ENCODE results near the gene DLGAP1. TPM values are rescaled to one million over a fixed set of nuclear protein-coding genes. Genes with fewer than 3 reads are reported as not detected.

The DLGAP1 gene
- total and polyA plus RNA-seq, 9 donors, result 2.0 to 42.7 (median 3.8) TPM

DNA sequence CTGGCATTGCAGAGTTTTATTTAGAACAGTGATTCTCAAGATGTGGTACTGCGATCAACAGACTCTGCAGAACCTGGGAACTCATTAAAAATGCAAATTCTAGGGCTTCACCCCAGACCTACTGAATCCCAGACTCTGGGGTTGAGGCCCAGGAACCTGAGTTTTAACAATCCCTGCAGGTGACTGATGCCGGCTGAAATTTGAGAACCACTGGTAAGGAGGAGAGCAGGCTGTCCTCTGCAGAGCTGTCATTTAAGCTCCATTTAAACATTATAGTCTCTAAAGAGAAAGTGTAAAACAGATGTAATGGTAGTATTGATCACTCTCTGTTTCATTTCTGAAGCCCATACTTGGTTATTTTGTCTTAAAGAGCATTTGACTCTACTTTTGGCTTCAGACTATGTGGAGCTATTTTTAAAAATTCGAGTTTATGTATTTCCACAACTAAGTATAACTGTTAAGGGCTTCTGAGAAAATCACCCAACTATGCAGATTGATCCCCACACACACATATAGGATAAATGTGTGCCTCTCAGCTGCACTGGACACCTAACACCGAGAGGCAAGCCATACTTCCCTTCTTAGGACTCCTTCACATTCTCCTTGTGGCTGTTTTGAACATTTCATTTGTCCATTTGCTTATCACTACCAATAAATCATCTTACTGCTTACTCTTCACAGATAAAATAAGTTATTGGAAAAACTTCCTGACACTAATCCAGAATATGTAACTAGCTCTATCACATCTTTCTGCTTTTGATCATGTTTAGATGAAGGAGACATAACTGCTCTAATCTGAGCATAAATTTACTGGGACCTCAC lies 487.5 kb downstream of the DLGAP1 start:
- intact Hi-C loops (cut with DNase I), result loop anchor here in 1 of 4 donors (1.0 kb wide), 1 partner anchor 11 kb away; no protein-coding TSS in a partner anchor
- Histone ChIP-seq H3K36me3 (no peaks in the 10 kb centered on the region), H3K4me1 (ENCODE audit: insufficient read depth) (no peaks in the 10 kb centered on the region), H3K27ac (no peak overlapping the region), H3K4me3 (no peak overlapping the region), H3K27me3 (no peaks in the 10 kb centered on the region), H3K9me3 (no peaks in the 10 kb centered on the region)
- no peak for TF ChIP-seq POLR2A (IDR thresholded peaks at IDR 0.05)
- no peak for TF ChIP-seq CTCF (IDR thresholded peaks at IDR 0.05)
- no peak for TF ChIP-seq EP300 (IDR thresholded peaks at IDR 0.05)
- 34 to 50% (median 48%) methylated on average over 4 of the region's 4 CpGs for WGBS, 3 donors
- DNase-seq, result no peak

DNA sequence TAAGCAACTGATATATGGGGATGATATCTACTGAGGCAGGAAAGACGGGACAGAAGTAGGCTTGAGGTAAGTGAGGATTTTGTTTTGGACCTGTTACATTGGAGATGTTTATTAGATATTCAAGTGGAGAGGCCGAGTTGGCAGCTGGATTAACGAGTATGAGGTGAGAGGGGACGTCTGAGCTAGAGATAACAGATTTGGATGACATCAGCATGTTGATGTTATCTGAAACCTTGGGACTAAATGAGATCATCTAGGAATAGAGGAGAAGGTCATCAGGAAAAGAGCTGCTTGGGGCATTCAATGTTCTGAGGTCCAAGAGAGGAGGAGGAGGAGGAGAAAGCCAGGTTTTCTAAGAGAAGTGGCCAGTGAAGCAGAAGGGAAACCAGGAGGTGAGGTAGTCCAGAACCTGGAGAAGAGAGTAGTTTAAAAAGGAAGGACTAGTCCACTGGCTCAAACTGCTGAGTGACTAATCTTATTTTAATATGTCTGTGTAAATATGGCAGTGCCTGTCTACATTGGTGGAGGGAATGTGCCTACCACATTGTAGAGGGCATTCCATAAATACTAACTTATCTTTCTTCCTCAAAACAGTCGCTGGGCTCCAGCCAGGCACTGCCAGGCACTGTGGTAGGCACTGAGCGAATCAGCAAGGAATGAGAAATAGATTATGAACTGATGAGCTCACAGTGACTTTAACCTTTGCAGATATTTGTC lies 488.3 kb downstream of the DLGAP1 start:
- no peaks in the 10 kb centered on the region for H3K9me3 ChIP-seq
- intact Hi-C loops (cut with DNase I), result no loop called here
- no peaks in the 10 kb centered on the region for H3K4me1 ChIP-seq (ENCODE audit: insufficient read depth)
- DNase-seq, result no peak
- H3K27me3 ChIP-seq, result no peaks in the 10 kb centered on the region
- 47 to 51% (median 51%) methylated on average over 6 of the region's 6 CpGs for WGBS, 3 donors
- H3K4me3 ChIP-seq, result no peak overlapping the region
- H3K27ac ChIP-seq, result no peak overlapping the region
- no peaks in the 10 kb centered on the region for H3K36me3 ChIP-seq
- no peak for TF ChIP-seq EP300 (IDR thresholded peaks at IDR 0.05)
- no peak for TF ChIP-seq POLR2A (IDR thresholded peaks at IDR 0.05)
- no peak for TF ChIP-seq CTCF (IDR thresholded peaks at IDR 0.05)

DNA sequence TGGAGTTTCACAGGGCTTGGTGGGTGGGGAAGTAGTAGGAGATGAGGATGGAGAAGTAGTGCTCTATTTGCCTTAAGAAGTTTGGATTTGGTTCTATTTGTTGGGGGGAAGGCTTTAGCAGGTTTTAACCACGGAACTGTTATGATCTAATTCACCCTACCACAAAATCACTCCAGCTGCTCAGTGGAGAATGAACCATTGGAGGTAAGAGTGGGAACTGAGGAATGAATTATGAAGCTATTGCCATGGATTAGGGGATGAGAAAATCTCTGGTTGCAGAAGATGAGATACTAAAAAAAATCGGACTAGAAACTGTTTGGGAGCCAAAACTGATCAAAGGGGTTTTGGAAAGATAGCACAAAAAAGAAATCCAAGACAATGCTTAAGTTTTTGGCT lies 488.9 kb downstream of the DLGAP1 start:
- Histone ChIP-seq H3K4me1 (ENCODE audit: insufficient read depth) (no peaks in the 10 kb centered on the region), H3K27me3 (no peaks in the 10 kb centered on the region), H3K4me3 (no peak overlapping the region), H3K9me3 (no peaks in the 10 kb centered on the region), H3K27ac (no peak overlapping the region), H3K36me3 (no peaks in the 10 kb centered on the region)
- intact Hi-C loops (cut with DNase I), result no loop called here
- no peak for TF ChIP-seq EP300 (IDR thresholded peaks at IDR 0.05)
- TF ChIP-seq CTCF (IDR thresholded peaks at IDR 0.05), result no peak
- no peak for TF ChIP-seq POLR2A (IDR thresholded peaks at IDR 0.05)
- no peak for DNase-seq
- WGBS, 3 donors, result 67 to 72% (median 71%) methylated on average over 2 of the region's 2 CpGs

DNA sequence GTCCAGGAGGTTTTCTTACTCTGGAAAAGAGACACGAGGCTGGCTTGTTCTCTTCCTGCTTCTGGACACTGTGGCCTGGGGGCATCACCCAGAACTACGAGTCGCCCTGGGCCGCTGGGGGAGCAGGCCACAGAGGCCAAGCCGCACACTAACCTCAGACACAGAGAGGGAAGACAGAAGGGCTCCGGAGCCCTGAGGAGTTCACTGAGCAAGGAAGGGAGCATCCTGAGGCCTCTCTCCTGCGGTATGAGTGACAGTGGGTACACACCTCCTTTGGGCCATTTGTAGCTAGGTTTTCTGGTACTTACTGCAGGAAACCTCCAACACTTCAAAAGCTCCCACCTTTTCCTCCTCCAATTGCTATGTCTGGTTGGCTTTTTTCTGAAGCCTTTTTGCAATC lies 494.1 kb downstream of the DLGAP1 start:
- H3K4me3 ChIP-seq, result no peak overlapping the region
- intact Hi-C loops (cut with DNase I), result no loop called here
- no peaks in the 10 kb centered on the region for H3K36me3 ChIP-seq
- TF ChIP-seq POLR2A (IDR thresholded peaks at IDR 0.05) (no peak), CTCF (IDR thresholded peaks at IDR 0.05) (no peak), EP300 (IDR thresholded peaks at IDR 0.05) (no peak)
- no peaks in the 10 kb centered on the region for H3K27me3 ChIP-seq
- no peak overlapping the region for H3K27ac ChIP-seq
- no peaks in the 10 kb centered on the region for H3K9me3 ChIP-seq
- DNase-seq, result no peak
- WGBS, 3 donors, result 86 to 93% (median 91%) methylated on average over 7 of the region's 7 CpGs
- no peaks in the 10 kb centered on the region for H3K4me1 ChIP-seq (ENCODE audit: insufficient read depth)
